Esophagus squamous epithelium (tissue), 5 donors: ENCODE data around the gene CAMK1G. TPM values are rescaled to one million over a fixed set of nuclear protein-coding genes. Genes with fewer than 3 reads are reported as not detected.

ENCODE experiments used
- DNase-seq: peaks from one replicate; lab custom pipeline; 2025; lab: John Stamatoyannopoulos, UW
- H3K27ac ChIP-seq, 4 donors: fragments of 200-600 bp; sonication (generic); one replicate each; pipeline ENCODE4 v1.5.1; 2016 to 2019; ENCODE audit warnings: mild to moderate bottlenecking in 1 of 4
- H3K27me3 ChIP-seq, 4 donors: fragments of 200-600 bp; sonication (generic); 1 replicate in 3 of 4; 2 replicates in 1 of 4; pipeline versions ENCODE4 v1.5.1 to v1.6.0; 2017 to 2021; ENCODE audit warnings: antibody characterized with exemption in 1 of 4
- H3K36me3 ChIP-seq, 3 donors: fragments of 200-600 bp; sonication (generic); one replicate each; pipeline ENCODE4 v1.5.1; 2016 to 2019
- H3K4me1 ChIP-seq, 3 donors: fragments of 200-600 bp; sonication (generic); one replicate each; pipeline ENCODE4 v1.5.1; 2017 to 2019
- H3K4me3 ChIP-seq, 4 donors: fragments of 200-600 bp; sonication (generic); 1 replicate in 3 of 4; 2 replicates in 1 of 4; pipeline ENCODE4 v1.5.1; 2016 to 2019; ENCODE audit warnings: mild to moderate bottlenecking in 2 of 4, moderate library complexity in 1 of 4
- H3K9me3 ChIP-seq, 3 donors: fragments of 200-600 bp; sonication (generic); one replicate each; pipeline ENCODE4 v1.5.1; 2016 to 2019
- POLR2A ChIP-seq, 4 donors: fragments of 450-650 bp; IDR thresholded peaks; one replicate each; pipeline ENCODE4 v1.6.1; 2017; ENCODE audit warnings: antibody characterized with exemption in 4 of 4, mild to moderate bottlenecking in 4 of 4, moderate library complexity in 3 of 4
- WGBS, 2 donors: methylation state at CpG; one replicate each; pipeline ENCODE4 v1.1.5; 2018; 5-methylcytosine and 5-hydroxymethylcytosine counted together
- intact Hi-C: fragments of 100-400 bp; cut with DNase I; formaldehyde crosslinking; loops from one replicate; pipeline ENCODE4 v1.15.0; 2022
- total RNA-seq, 4 donors: library from RNA; depleted of rRNA; stranded (reverse); fragments of >200 nt; gene quantifications; one replicate each; pipeline ENCODE4 v1.1.0, GENCODE V29; 2016
- TF ChIP-seq, protein P1 (sequence below), 6 experiments: fragments of 450-650 bp in 4 of 6; fragments of 200-600 bp in 2 of 6; sonication (generic) in 2 of 6; IDR thresholded peaks; one replicate each; pipeline ENCODE4 v1.5.1; 2016 to 2019; ENCODE audit warnings: antibody characterized with exemption in 6 of 6, mild to moderate bottlenecking in 4 of 6, moderate library complexity in 4 of 6
- donor health status: DM: yes; HTN: yes; CAD: no.

The CAMK1G gene
- total RNA-seq: under 1 TPM in 1 of 4 donors, not detected in 3; 0.19 TPM

DNA sequence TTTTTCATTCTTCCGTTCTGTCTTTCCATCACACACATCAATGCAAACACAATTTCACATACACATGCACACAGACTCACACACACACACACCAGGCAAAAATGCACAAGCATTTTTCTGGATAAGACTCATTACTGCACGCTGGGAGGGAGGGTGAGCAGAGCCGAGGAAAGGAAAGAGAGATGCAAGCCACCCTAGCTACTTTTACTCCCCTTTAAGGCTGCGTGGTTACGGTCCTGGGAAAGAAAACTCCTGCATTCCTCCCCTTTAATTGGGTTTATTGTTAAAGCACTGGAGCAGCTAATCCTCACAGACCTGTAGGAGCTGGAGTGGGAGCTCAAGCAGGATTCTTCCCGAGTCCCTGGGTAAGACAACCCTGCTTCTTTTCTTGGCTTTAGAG, at the start of gene CAMK1G:
CAMK1G (plus strand) TSS at position 307 of the 400 bp plus-strand sequence. CDS start 11,270 bp downstream, outside the sequence.
- TF ChIP-seq, protein P1, sequence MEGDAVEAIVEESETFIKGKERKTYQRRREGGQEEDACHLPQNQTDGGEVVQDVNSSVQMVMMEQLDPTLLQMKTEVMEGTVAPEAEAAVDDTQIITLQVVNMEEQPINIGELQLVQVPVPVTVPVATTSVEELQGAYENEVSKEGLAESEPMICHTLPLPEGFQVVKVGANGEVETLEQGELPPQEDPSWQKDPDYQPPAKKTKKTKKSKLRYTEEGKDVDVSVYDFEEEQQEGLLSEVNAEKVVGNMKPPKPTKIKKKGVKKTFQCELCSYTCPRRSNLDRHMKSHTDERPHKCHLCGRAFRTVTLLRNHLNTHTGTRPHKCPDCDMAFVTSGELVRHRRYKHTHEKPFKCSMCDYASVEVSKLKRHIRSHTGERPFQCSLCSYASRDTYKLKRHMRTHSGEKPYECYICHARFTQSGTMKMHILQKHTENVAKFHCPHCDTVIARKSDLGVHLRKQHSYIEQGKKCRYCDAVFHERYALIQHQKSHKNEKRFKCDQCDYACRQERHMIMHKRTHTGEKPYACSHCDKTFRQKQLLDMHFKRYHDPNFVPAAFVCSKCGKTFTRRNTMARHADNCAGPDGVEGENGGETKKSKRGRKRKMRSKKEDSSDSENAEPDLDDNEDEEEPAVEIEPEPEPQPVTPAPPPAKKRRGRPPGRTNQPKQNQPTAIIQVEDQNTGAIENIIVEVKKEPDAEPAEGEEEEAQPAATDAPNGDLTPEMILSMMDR (IDR thresholded peaks at IDR 0.05): no peak
- no peak for TF ChIP-seq POLR2A (IDR thresholded peaks at IDR 0.05)
- intact Hi-C loops: loop anchor here (5.0 kb wide), 2 partner anchors 104 to 159 kb away; no protein-coding TSS in a partner anchor
- Histone ChIP-seq H3K27ac (no peak within 1 kb of the TSS), H3K4me3 (no peak within 1 kb of the TSS), H3K36me3 (no peaks in the 10 kb centered on the region), H3K27me3 (peaks cover 0 to 88% (median 3%) of the 10 kb centered on the region in 4 donors), H3K4me1 (peaks cover 7 to 21% (median 8%) of the 10 kb centered on the region in 3 donors), H3K9me3 (no peaks in the 10 kb centered on the region)
- DNase-seq: no peak
- 18 to 22% methylated on average over 6 of the region's 6 CpGs for WGBS, 2 donors

DNA sequence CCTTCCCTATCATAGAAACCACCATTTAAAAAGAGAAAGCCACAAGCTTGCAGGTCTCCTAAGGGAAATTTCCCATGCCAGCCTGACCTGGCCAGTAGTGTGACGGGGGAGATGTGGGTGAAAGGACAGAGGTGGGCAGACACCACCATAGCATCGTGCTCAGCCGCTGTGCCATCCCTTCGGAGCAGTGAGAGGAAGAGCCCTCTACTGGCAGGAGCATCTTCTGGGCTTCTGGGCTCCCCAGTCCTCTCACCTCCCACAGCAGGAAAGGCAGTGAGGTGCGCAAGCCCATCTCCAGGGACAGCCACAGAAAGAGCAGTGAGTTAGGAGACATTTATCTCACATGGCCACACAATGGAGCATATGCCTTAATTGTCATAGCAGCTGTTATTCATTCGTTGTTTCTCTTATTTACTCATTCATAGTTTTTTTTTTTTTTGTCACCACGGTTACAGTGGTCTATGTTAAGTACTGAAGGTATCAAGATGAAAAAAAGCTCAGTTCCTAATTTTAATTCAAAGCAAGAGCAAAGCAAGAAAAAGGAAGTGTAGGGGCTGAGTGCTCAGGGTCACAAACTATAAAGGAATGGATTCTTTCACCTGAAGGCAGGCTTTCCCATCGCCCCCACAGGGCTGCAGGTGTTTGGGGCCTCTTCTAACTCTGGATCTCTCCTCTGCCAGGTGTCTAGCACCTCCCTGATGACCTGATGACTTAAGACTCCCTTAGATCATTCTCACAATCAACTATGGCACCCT, 48.8 kb upstream of the CAMK1G start:
- TF ChIP-seq, protein P1 (IDR thresholded peaks at IDR 0.05): no peak
- TF ChIP-seq POLR2A (IDR thresholded peaks at IDR 0.05): no peak

DNA sequence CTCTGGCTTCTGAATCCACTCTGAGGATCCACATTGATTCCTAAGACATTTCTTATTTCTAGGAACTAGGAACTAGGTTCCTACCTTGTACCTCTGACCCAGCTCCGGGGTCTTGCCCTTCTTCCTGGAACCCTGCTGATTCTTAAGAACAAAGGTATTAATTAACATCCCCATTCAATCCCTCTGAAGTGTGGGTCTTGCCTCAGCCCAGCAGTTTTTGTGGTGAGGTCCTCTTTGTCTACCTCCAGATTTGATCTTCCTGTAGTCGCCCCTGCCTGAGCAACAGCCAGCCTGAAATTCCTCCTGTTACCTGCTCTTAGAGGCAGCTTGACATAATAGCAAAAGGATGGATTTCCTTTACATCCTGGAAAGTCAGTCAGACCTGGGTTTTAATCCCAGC, 46.7 kb upstream of the CAMK1G start:
- DNase-seq: no peak
- no peak overlapping the region for H3K27ac ChIP-seq
- WGBS, 2 donors: 67 to 86% methylated on average over 1 to 2 of the region's 2 CpGs
- no peaks in the 10 kb centered on the region for H3K9me3 ChIP-seq
- H3K36me3 ChIP-seq: peaks cover 0 to 42% (median 0%) of the 10 kb centered on the region in 3 donors
- H3K4me1 ChIP-seq: no peaks in the 10 kb centered on the region
- TF ChIP-seq, protein P1 (IDR thresholded peaks at IDR 0.05): no peak
- TF ChIP-seq POLR2A (IDR thresholded peaks at IDR 0.05): no peak
- H3K27me3 ChIP-seq: peaks cover 0 to 9% (median 0%) of the 10 kb centered on the region in 4 donors
- intact Hi-C loops: no loop called here
- no peak overlapping the region for H3K4me3 ChIP-seq

More for the DNA sequence above, 48.8 kb upstream of the CAMK1G start:
- Histone ChIP-seq H3K4me1 (peaks cover 0 to 13% (median 0%) of the 10 kb centered on the region in 3 donors), H3K4me3 (no peak overlapping the region), H3K27ac (no peak overlapping the region), H3K36me3 (peaks cover 0 to 30% (median 0%) of the 10 kb centered on the region in 3 donors), H3K27me3 (peaks cover 0 to 9% (median 0%) of the 10 kb centered on the region in 4 donors), H3K9me3 (no peaks in the 10 kb centered on the region)
- intact Hi-C loops: no loop called here
- no peak for DNase-seq
- 62 to 73% methylated on average over 7 to 8 of the region's 8 CpGs for WGBS, 2 donors

DNA sequence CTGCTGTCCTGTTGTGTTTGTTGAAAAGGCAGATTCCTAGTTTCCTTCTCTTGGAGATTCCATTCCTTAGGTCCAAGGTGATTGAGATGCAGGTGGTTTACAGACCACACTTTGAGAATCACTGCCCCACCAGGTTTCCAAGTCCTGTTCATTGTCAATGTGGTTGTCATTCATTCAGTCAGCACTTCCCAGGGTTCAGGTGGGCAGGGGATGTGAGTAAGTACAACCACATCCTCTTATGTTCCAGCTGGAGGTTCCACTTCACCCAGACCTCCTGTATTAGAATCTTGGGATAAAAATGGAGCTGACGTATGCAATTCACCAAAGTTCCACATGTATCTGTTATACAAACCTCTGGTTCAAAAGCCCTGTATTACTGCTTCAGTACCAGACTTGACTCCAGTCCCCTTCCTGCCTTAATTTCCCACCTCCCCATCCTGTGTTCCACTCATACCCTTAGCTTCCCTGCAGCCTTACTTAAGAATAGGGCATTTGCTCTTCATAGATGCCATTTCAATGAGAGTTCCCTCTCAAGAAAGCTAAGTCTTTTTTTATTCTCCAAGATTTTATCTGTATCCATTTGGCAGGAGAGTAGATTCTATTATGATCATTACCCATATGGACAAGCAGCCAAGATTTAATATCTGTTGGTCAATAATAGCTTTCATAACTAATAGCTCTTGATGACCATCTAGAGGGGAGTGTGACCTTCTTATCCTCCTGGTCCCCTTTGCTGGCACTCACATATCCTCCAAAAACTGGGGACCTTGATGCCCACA, 46.0 kb upstream of the CAMK1G start:
- H3K36me3 ChIP-seq: peaks cover 0 to 42% (median 0%) of the 10 kb centered on the region in 3 donors
- intact Hi-C loops: no loop called here
- 91 to 100% methylated on average over 1 of the region's 1 CpG for WGBS, 2 donors
- no peak overlapping the region for H3K4me3 ChIP-seq
- peaks cover 0 to 4% (median 0%) of the 10 kb centered on the region in 3 donors for H3K4me1 ChIP-seq
- peaks cover 0 to 9% (median 0%) of the 10 kb centered on the region in 4 donors for H3K27me3 ChIP-seq
- H3K9me3 ChIP-seq: no peaks in the 10 kb centered on the region
- DNase-seq: no peak
- TF ChIP-seq, protein P1 (IDR thresholded peaks at IDR 0.05): no peak
- TF ChIP-seq POLR2A (IDR thresholded peaks at IDR 0.05): no peak
- no peak overlapping the region for H3K27ac ChIP-seq
